HFF-Myc (cell line): ENCODE results near the gene HDAC4.

Source experiments
- DNase-seq: peaks from one replicate; pipeline ENCODE4 v3.0.0-alpha.2; 2011; ENCODE audit warnings: low read depth; ENCODE audit errors: extremely low read depth
- H3K4me3 ChIP-seq: replicated peaks from 2 replicates; pipeline ENCODE4 v1.5.1; 2011; ENCODE audit warnings: low read depth, mild to moderate bottlenecking, control low read depth, low read length
- TF ChIP-seq, protein P1 (sequence below): IDR thresholded peaks from 2 replicates; pipeline ENCODE4 v1.5.1; 2012; ENCODE audit warnings: mild to moderate bottlenecking, low read depth, low read length, control low read depth; ENCODE audit errors: missing control alignments

Gene HDAC4

GRCh38 chr2:238999291-238999741, 401.5 kb downstream of the HDAC4 start:
- H3K4me3 ChIP-seq, result no peak overlapping the region
- TF ChIP-seq, protein P1, sequence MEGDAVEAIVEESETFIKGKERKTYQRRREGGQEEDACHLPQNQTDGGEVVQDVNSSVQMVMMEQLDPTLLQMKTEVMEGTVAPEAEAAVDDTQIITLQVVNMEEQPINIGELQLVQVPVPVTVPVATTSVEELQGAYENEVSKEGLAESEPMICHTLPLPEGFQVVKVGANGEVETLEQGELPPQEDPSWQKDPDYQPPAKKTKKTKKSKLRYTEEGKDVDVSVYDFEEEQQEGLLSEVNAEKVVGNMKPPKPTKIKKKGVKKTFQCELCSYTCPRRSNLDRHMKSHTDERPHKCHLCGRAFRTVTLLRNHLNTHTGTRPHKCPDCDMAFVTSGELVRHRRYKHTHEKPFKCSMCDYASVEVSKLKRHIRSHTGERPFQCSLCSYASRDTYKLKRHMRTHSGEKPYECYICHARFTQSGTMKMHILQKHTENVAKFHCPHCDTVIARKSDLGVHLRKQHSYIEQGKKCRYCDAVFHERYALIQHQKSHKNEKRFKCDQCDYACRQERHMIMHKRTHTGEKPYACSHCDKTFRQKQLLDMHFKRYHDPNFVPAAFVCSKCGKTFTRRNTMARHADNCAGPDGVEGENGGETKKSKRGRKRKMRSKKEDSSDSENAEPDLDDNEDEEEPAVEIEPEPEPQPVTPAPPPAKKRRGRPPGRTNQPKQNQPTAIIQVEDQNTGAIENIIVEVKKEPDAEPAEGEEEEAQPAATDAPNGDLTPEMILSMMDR, result no peak
- DNase-seq, result no peak

GRCh38 chr2:238998801-238999200, 402.0 kb downstream of the HDAC4 start:
- TF ChIP-seq, protein P1, result no peak
- no peak for DNase-seq
- no peak overlapping the region for H3K4me3 ChIP-seq
